Measurements from ENCODE around the gene GABRG3.

The GABRG3 gene

GRCh38 chr15:27383726-27384125, 412.7 kb downstream of the GABRG3 start:
- H3K36me3 ChIP-seq (ENCODE audit: low read depth) = no peaks in the 10 kb centered on the region
- no peaks in the 10 kb centered on the region for H3K9me3 ChIP-seq (ENCODE audit: severe bottlenecking)
- DNase-seq (ENCODE audit: low spot score) (no peak), ATAC-seq (ENCODE audit: low read depth) (no peak)
- no peaks in the 10 kb centered on the region for H3K27me3 ChIP-seq (ENCODE audit: insufficient read depth, poor library complexity, severe bottlenecking)
- H3K4me1 ChIP-seq (ENCODE audit: insufficient read depth, poor library complexity, severe bottlenecking) = no peaks in the 10 kb centered on the region
- no peak overlapping the region for H3K27ac ChIP-seq (ENCODE audit: poor library complexity, severe bottlenecking)
- TF ChIP-seq, protein P1, sequence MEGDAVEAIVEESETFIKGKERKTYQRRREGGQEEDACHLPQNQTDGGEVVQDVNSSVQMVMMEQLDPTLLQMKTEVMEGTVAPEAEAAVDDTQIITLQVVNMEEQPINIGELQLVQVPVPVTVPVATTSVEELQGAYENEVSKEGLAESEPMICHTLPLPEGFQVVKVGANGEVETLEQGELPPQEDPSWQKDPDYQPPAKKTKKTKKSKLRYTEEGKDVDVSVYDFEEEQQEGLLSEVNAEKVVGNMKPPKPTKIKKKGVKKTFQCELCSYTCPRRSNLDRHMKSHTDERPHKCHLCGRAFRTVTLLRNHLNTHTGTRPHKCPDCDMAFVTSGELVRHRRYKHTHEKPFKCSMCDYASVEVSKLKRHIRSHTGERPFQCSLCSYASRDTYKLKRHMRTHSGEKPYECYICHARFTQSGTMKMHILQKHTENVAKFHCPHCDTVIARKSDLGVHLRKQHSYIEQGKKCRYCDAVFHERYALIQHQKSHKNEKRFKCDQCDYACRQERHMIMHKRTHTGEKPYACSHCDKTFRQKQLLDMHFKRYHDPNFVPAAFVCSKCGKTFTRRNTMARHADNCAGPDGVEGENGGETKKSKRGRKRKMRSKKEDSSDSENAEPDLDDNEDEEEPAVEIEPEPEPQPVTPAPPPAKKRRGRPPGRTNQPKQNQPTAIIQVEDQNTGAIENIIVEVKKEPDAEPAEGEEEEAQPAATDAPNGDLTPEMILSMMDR (IDR thresholded peaks at IDR 0.05; ENCODE audit: poor library complexity, severe bottlenecking) = no peak
- H3K4me3 ChIP-seq (ENCODE audit: severe bottlenecking) = no peak overlapping the region

GRCh38 chr15:27392163-27392562, 421.2 kb downstream of the GABRG3 start:
- Histone ChIP-seq H3K9me3 (ENCODE audit: severe bottlenecking) (no peaks in the 10 kb centered on the region), H3K27ac (ENCODE audit: poor library complexity, severe bottlenecking) (no peak overlapping the region), H3K4me1 (ENCODE audit: insufficient read depth, poor library complexity, severe bottlenecking) (peaks cover 4% of the 10 kb centered on the region), H3K27me3 (ENCODE audit: insufficient read depth, poor library complexity, severe bottlenecking) (peaks cover 13% of the 10 kb centered on the region), H3K4me3 (ENCODE audit: severe bottlenecking) (no peak overlapping the region), H3K36me3 (ENCODE audit: low read depth) (no peaks in the 10 kb centered on the region)
- no peak for ATAC-seq (ENCODE audit: low read depth)
- TF ChIP-seq, protein P1 (IDR thresholded peaks at IDR 0.05; ENCODE audit: poor library complexity, severe bottlenecking) = no peak
- no peak for DNase-seq (ENCODE audit: low spot score)

- no peak for ATAC-seq (ENCODE audit: low read depth)
- H3K4me3 ChIP-seq (ENCODE audit: severe bottlenecking) = no peak overlapping the region
- TF ChIP-seq, protein P1 (IDR thresholded peaks at IDR 0.05; ENCODE audit: poor library complexity, severe bottlenecking) = no peak
- H3K9me3 ChIP-seq (ENCODE audit: severe bottlenecking) = no peaks in the 10 kb centered on the region
- no peaks in the 10 kb centered on the region for H3K4me1 ChIP-seq (ENCODE audit: insufficient read depth, poor library complexity, severe bottlenecking)
- no peak for DNase-seq (ENCODE audit: low spot score)
- H3K36me3 ChIP-seq (ENCODE audit: low read depth) = no peaks in the 10 kb centered on the region
- no peak overlapping the region for H3K27ac ChIP-seq (ENCODE audit: poor library complexity, severe bottlenecking)
- H3K27me3 ChIP-seq (ENCODE audit: insufficient read depth, poor library complexity, severe bottlenecking) = peaks cover 10% of the 10 kb centered on the region
Measured at GRCh38 chr15:27396521-27396920, 425.5 kb downstream of the GABRG3 start.

DNA sequence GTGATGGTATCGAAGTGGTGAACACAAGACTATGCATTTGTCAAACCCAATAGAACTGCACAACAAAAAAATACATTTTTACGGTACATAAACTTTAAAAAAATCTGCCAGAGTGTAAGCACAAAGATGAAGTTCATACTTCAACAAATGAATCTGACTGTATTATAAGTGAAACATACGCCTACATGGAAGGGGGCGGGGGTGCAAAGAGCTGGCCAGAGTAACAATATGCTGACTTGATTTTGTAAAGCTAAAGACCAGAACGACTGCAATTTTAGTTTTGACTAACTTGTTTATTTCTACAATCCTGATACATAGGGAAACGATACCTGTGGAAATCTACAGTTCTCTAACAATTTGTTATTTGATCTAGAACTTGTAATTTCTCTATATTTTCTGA, 426.0 kb downstream of the GABRG3 start:
- Histone ChIP-seq H3K36me3 (ENCODE audit: low read depth) (no peaks in the 10 kb centered on the region), H3K4me3 (ENCODE audit: severe bottlenecking) (no peak overlapping the region), H3K27me3 (ENCODE audit: insufficient read depth, poor library complexity, severe bottlenecking) (peaks cover 10% of the 10 kb centered on the region), H3K27ac (ENCODE audit: poor library complexity, severe bottlenecking) (no peak overlapping the region), H3K4me1 (ENCODE audit: insufficient read depth, poor library complexity, severe bottlenecking) (no peaks in the 10 kb centered on the region), H3K9me3 (ENCODE audit: severe bottlenecking) (no peaks in the 10 kb centered on the region)
- ATAC-seq (ENCODE audit: low read depth) (no peak), DNase-seq (ENCODE audit: low spot score) (no peak)
- TF ChIP-seq, protein P1 (IDR thresholded peaks at IDR 0.05; ENCODE audit: poor library complexity, severe bottlenecking) = no peak

- no peak for DNase-seq (ENCODE audit: low spot score)
- Histone ChIP-seq H3K27me3 (ENCODE audit: insufficient read depth, poor library complexity, severe bottlenecking) (peaks cover 8% of the 10 kb centered on the region), H3K9me3 (ENCODE audit: severe bottlenecking) (no peaks in the 10 kb centered on the region), H3K4me3 (ENCODE audit: severe bottlenecking) (no peak overlapping the region), H3K27ac (ENCODE audit: poor library complexity, severe bottlenecking) (no peak overlapping the region), H3K36me3 (ENCODE audit: low read depth) (no peaks in the 10 kb centered on the region), H3K4me1 (ENCODE audit: insufficient read depth, poor library complexity, severe bottlenecking) (no peaks in the 10 kb centered on the region)
- no peak for ATAC-seq (ENCODE audit: low read depth)
- TF ChIP-seq, protein P1 (IDR thresholded peaks at IDR 0.05; ENCODE audit: poor library complexity, severe bottlenecking) = no peak
Measured at GRCh38 chr15:27398631-27399161, 427.7 kb downstream of the GABRG3 start.

Measured in RWPE2 (cell line).